GM18499 (cell line): ENCODE results near the gene ASCC1.
"Not testable (repeated sequence)": the region's sequence is repeated elsewhere in the genome, so short reads cannot be mapped to it uniquely, and the experiment has no call there.

Source experiments
- ATAC-seq: cut with Tn5 transposase; IDR thresholded peaks from one replicate; pipeline ENCODE4 v1.9.1; 2021; ENCODE audit warnings: moderate number of reproducible peaks; ENCODE audit not compliant: insufficient read depth, unreplicated experiment

ASCC1 gene

DNA sequence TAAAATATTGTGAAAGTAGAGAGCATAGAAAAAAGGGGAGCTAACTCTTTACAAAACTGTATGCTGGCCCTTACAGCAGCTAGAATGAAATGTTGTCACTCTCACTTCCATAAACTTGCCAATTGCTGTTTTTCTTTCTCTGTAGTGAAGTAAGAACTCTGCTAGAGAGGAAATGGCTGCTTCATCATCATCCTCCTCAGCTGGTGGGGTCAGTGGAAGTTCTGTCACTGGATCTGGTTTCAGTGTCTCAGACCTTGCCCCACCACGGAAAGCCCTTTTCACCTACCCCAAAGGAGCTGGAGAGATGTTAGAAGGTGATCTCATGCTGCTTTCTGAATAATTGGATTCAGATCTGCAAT, 7.6 kb upstream of the ASCC1 start:
- no peak for ATAC-seq

DNA sequence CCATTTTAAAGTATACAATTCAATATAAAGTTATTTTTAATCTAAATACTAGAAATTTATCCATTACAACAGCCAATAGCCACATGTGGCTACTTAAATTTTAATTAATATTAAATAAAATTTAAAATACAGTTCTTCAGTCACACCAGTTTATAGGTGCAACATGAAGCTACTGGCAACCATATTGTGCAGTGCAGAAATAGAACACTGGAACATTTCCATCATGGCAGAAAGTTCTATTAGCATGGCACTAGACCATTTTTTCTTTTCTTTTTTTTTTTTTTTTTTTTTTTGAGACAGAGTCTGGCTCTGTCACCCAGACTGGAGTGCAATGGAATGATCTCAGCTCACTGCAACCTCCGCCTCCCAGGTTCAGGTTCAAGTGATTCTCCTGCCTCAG, 5.2 kb upstream of the ASCC1 start:
- no peak for ATAC-seq

DNA sequence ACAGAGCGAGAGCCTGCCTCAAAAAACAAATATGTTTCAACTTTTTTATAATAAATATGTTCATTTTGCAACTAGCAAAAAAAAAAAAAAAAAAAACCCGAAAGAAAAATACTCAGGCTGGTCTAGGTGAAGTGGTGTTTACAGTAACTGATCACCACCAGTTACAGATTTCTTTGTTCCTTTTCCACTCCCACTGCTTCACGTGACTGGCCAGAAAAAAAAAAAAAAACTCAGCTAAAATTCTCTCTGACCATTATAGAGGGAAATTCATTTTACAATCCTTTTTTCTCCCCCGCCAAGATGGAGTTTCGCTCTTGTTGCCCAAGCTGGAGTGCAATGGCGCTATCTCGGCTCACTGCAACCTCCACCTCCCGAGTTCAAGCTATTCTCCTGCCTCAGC, 4.6 kb upstream of the ASCC1 start:
- no peak for ATAC-seq

DNA sequence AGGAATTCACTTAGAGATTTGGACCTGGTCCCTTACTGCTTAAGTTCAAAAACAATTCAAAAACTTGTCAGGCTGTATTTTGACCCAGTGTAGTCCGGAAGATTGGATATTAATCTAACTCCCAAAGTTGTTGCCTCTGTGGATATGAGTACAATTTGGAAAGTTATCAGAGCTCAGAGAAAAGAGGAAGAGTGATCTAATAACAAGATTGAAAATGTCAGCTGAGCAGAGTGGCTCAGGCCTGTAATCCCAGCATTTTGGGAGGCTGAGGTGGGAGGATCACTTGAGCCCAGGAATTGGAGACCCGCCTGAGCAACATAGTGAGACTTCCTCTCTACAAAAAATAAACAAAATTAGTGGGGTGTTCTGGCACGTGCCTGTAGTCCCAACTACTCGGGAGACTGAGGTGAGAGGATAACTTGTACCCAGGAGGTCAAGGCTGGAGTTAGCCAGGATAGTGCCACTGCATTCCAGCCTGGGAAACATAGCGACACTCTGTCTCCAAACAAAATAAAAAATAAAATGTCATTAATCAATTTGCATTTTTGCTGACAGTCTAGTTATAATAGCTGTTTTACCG, 3.2 kb upstream of the ASCC1 start:
- no peak for ATAC-seq

DNA sequence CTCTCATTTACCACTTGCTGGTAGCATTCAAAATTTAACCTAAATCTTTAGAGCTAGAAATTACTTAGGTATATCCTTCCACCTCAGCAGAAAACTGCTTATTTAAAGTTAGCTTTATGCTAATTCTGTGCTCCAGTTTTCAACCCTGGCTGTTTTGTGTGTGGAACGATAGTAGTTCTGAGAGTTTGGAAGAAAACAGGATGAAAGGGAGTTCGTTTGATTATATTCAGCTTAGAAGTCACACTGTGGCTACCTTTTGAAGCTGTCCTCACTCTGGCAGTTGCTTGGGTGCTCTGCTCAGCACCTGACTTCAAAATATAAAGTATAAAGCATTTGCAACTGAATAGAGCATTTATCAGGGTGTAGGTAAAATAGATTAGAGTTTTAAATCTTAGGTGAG, 2.6 kb upstream of the ASCC1 start:
- no peak for ATAC-seq

DNA sequence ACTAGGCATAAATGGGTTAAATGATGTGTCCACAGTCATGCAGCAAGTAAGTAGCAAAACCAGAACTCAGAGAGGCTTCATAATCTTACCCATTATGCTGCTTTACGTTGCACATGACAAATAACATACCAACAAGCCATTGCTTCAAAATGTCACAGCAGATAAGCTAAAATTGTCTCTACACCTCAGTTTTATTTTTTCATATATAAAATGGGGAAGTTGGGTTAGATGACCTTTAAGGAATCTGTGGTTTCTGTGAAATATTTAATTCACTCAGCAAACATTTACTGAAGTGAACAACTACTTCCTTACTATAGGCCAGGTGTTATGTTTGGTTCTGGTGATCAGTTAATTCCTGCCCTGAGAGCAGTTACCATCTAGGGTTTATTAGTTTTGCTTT, 2.2 kb upstream of the ASCC1 start:
- ATAC-seq: no peak

DNA sequence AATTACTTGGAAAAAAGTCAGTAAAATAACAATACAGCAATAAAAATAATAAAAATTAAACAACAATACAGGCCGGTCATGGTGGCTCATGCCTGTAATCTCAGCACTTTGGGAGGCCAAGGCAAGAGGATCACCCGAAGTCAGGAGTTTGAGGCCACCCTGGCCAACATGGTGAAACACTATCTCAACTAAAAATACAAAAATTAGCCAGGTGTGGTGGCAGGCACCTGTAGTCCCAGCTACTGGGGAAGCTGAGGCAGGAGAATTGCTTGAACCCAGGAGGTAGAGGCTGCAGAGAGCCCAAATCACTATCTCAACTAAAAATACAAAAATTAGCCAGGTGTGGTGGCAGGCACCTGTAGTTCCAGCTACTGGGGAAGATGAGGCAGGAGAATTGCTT, 4.2 kb downstream of the ASCC1 start:
- not testable (repeated sequence) for ATAC-seq

DNA sequence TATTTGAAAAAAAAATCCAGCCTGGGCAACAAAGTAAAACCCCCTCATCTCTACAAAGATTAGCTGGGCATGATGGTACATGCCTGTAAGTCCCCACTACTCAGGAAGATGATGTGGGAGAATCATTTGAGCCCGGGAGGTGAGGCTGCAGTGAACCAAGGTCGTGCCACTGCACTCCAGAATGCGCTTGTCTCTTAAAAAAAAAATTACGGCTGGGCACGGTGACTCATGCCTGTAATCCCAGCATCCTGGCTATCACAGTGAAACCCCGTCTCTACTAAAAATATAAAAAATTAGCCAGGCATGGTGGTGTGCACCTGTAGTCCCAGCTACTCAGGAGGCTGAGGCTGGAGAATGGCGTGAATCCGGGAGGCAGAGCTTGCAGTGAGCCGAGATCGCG, 4.7 kb downstream of the ASCC1 start:
- ATAC-seq: not testable (repeated sequence)

DNA sequence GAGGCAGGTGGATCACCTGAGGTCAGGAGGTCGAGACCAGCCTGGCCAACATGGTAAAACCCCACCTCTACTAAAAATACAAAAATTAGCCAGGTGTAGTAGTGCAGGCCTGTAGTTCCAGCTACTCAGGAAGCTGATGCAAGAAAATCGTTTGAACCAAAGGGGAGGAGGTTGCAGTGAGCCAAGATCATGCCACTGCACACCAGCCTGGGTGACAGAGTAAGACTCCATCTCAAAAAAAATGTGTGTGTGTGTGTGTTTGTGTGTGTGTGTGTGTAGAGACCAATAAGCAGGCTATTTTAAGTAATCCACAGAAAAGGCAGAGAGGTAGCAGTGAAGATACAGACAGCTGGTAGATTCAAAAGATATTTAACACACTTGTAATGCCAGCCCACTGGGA, 7.5 kb downstream of the ASCC1 start:
- not testable (repeated sequence) for ATAC-seq

DNA sequence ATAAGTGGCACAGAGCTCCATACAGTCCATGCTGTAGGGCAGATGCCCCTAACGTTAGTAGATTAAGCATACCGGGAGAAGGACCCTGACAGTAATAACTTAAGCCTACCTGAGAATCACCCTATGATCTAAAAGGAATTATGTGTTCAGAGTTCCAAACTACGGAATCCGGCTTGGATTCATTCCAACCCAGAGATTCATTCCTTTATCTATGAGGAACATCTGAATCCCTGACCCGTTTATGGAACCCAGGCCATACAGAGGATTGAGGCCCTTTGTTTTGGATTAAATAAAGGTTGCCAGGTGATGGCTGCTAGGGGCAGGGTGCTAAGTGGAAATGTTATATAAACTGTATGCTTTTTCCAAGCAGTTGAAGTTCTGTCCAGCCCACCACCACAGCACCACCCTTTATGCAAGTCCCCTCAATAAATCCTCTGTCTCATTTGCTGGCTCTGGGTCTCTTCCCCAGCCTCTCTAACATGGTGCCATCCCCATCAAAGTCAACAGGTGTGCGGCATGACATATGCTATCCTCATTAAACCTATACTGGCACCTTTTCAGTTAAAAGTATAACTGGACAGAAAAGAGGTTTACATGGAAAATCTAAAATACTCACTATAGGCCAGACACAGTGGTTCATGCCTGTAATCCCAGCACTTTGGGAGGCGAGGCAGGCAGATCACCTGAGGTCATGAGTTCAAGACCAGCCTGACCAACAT, 9.4 kb downstream of the ASCC1 start:
- ATAC-seq: no peak

DNA sequence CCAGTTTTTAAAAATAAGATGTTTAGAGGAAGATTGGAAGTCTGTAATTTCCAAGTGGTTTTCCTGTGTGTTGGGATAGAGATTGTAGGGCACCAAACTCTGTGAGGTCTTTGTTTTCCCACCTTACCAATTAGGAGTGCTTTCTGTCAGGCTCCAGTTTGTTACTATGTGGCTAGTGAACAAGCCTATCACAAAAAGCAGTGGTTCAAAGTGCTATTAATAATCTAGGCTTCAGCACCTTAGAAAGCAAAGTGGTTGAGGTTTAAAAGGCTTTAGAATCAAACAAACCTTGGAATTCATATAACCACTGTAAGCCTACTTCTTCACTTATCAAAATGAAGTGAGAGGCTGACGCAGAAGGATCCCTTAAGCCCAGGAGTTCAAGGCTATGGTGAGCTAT, 11.4 kb downstream of the ASCC1 start:
- no peak for ATAC-seq

DNA sequence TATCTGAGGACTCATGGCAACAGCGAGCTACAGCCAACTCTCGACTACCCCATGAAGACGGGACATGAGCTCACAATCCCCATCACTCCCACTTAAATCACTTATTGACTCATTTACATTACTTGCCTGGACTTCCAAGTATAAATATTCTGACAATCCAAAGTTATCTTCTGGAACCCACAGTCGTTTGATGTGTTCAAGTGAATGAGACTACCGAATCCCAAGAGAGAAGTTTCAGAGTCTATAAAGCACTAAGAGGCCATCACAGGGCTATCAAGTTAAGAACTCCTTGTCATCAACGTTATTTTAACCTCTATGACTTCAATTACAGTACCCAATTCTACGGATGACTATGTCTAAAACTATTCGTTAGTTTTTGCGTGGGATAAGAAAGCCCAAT, 11.8 kb downstream of the ASCC1 start:
- no peak for ATAC-seq

DNA sequence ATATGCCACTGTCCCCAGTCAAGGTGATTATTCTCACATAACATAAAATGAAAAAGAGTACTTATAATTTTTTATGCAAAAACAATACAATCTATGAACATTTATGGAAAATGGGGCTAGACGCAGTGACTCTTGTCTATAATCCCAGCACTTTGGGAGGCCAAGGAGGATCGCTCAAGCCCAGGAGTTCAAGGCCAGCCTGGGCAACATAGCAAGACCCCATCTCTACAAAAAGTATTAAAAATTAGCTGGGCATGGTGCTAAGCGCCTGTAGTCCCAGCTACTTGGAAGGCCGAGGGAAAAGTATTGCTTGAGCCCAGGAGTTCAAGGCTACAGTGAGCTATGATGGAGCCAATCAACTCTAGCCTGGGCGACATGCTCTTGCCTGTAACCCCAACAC, 14.8 kb downstream of the ASCC1 start:
- ATAC-seq: no peak

DNA sequence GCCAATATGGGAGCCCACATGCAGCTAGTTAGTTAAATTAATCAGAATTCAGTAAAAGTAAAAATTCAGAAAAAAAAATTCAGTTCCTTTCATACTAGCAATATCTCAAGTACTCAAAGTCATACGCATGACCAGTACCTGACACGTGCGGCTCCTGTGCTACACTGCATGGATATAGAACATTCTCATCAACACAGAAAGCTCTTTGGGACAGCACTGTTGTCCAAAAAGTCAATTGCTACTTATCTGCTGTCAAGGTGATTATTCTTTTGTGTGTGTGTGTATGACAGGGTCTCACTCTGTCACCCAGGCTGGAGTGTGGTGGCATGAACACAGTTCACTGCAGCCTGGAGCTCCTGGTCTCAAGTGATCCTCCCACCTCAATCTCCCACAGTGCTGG, 15.2 kb downstream of the ASCC1 start:
- no peak for ATAC-seq

DNA sequence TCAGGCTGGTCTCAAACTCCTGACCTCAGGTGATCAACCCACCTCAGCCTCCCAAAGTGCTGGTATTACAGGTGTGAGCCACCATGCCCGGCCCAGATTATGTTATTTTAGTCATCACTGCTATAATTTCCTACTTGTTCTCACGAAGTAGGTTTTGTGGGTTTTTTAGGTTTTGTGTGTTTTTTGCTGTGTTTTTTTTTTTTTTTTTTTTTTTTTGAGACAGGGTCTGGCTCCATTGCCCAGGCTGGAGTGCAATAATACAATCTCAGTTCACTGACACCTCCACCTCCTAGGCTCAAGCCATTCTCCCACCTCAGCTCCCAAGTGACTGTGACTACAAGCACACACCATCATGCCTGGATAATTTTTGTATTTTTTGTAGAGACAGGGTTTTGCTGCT, 21.1 kb downstream of the ASCC1 start:
- ATAC-seq: no peak

DNA sequence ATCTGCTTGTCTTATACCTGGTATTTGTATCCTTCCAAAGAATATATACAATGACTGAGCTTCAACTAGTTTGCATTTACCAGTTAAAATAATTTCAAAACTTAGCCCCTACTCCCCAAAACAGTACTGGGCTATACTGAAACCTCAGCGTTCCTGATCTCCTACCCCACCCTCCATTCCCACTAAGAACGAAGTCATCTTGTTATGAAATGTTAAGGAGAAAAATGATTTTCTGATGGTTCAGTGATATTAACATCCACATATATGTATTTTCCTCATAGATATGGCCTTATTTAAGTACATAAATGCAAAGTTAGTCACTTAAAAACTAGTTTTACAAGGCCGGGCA, 29.1 kb downstream of the ASCC1 start:
- ATAC-seq: no peak

DNA sequence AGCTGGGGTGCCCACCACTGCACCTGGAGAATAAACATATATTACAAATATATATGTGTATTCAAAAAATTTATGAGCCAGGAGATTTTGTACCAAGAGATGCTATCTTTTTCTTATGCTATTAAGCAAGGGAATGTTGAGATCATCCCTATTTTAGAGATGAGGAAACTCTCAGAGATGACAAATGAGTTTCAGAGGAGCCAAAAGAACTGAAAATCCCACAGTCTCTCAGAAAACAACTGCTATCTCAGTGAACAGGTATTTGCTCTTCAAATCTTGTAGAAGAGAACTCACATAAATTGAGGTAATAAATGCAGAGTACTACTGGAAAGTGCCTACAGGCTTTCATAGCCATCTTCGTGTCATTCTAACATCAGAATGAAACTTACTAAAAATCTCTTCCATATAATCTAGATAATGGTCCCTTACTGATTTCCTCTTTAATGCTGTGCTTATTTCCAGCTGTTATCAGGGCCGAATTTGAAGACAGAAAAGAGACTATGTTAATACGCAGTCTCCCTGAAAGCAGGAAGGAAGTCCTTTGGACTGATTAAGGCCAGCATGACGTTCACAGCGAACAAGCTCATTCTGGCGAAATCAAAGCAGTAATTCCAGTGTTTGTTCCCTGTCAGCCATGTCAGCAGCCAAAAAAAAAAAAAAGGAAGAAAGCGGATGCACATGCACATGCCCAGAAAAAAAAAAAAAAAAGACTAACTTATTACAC, 29.7 kb downstream of the ASCC1 start:
- no peak for ATAC-seq

DNA sequence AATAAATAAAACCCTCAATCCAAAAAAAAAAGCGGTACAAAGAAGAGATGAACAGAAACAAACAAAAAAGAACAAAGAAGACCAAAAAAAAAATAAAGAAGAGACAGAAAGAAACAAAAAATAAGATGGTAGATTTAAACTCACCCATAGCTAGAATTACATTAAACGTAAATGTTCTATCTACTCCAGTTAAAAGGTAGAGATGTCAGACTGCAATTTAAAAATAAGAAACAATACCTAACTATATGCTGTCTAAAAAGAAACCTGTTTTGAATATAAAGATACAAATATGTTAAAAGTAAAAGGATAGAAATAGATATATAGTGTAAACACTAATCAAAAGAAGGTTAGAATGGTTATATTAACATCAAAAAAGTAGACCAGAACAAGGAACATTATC, 31.9 kb downstream of the ASCC1 start:
- ATAC-seq: no peak

DNA sequence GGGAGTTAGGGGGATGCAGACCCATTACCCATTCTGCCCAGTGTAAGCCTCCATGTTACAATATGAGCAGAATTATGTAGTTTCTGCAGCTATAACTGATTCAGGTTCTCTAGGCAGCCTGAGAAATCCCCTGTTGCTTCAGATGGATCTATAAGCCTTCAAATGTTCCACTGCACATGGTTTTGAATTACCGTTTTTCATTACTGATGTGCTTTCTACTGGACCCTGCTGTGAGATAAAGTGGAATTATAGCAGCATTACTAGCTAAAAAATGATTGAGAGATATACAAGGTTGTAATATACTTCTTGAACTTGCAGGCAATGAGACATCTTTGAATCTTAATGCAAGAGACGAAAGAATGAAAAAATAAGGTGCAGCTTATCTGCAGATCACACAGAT, 38.6 kb downstream of the ASCC1 start:
- no peak for ATAC-seq

DNA sequence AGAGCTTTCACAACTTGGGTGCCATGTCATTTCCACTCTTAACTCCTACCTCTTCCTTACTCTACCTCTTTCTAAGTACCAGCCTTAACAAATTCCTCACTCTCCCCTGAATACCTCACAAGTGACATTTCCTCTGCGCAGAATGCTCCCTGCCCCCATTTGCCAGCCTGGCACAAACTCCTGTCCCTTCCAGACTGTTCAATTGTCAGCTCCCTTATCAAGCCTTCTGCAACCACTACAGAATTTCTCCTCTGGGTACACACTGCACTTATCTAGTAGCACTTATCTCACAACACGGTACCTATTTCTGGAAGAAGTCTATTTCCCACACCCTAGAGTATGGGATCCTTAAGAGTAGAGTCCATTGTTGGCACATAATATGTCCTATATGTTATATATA, 39.4 kb downstream of the ASCC1 start:
- ATAC-seq: no peak

DNA sequence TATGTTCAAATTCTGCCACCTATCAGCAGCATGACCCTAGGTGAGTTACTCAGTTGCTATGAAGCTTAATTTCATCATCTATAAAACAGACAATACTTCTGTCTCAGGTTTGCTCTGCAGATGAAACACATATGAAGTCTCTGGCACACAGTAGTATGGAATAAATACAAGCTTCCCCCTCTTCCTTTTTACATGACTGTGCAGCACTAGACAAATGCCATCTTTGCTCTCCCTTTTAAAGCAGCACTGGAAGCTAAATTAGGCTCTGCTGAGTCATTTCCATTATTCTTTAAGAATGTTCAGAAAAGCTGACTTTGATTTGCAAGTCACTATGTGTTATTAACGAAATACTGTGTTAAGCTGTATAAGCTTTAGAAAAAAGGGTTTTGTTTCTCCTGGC, 40.9 kb downstream of the ASCC1 start:
- ATAC-seq: no peak

DNA sequence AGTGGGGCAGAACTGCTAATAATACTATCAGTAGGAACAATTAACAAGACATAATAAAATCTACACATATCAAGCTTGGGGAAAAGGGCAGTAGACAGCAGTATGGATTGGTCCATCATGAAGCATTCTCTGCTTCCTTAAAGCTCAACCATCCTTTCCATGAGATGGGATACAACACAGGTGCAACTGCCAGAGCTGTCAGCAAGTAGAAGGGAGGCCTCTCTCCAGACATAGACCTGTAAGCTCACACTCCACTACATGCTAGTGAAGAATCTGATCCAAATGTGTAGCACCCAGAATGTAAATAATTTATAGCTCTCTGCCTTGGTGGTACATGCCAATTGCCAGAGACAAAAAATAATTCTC, 41.8 kb downstream of the ASCC1 start:
- no peak for ATAC-seq
